ENCODE data around the gene CETN2.
A peak's percentile ranks its signal among the peaks of the same experiment; 100 is the strongest.

The CETN2 gene

DNA sequence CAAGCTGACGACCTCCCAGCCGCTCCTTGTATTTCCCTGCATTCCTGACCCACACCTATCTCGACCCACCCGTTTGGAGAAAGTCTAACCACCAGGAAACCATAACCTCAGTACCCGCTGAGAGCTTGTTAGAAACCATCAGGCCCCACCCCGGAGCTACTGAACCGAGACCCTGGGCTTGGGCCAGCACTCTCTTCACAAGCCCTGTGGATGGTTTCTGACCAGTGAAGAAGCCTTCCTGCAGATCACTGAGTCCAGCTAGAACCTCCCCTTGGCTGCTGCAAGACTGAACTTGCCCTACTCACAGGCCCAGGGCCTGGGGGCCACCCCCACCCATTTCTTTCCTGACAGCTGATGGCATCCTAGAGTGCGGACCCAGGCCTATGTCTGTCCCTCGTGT lies 40.7 kb upstream of the CETN2 start:
- H3K36me3 ChIP-seq (ENCODE audit: control insufficient read depth, insufficient read depth, low read length), result peaks cover 7% of the 10 kb centered on the region
- no peaks in the 10 kb centered on the region for H3K27me3 ChIP-seq (replicated peaks; ENCODE audit: control insufficient read depth, insufficient read depth, low read length)
- TF ChIP-seq, protein P1, sequence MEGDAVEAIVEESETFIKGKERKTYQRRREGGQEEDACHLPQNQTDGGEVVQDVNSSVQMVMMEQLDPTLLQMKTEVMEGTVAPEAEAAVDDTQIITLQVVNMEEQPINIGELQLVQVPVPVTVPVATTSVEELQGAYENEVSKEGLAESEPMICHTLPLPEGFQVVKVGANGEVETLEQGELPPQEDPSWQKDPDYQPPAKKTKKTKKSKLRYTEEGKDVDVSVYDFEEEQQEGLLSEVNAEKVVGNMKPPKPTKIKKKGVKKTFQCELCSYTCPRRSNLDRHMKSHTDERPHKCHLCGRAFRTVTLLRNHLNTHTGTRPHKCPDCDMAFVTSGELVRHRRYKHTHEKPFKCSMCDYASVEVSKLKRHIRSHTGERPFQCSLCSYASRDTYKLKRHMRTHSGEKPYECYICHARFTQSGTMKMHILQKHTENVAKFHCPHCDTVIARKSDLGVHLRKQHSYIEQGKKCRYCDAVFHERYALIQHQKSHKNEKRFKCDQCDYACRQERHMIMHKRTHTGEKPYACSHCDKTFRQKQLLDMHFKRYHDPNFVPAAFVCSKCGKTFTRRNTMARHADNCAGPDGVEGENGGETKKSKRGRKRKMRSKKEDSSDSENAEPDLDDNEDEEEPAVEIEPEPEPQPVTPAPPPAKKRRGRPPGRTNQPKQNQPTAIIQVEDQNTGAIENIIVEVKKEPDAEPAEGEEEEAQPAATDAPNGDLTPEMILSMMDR (IDR thresholded peaks at IDR 0.05; ENCODE audit: insufficient read depth, low read length, poor library complexity, severe bottlenecking), result no peak
- H3K4me3 ChIP-seq (replicated peaks; ENCODE audit: low read depth, low read length), result no peak overlapping the region
- no peak for DNase-seq (ENCODE audit: extremely low read depth, insufficient read length)

DNA sequence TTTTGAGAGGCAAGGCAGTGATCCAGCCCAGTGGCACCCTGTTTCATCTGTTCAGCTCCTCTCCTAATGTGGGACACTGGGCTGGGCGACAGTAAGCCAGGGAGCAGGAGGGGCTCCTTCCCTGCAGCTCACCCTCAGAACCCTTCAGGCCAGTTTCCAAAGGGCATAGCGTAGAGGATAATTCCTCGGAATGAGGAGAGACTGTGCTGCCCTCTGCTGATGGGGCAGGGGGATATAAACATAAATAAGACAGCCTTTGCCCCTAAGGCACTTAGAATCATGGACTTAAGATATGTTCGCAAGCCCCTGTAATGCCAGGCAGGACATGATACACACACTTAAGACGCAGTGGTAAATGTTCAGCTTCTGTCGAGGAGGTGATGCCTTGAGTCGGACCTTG lies 39.4 kb upstream of the CETN2 start:
- Histone ChIP-seq H3K36me3 (ENCODE audit: control insufficient read depth, insufficient read depth, low read length) (peaks cover 7% of the 10 kb centered on the region), H3K4me3 (replicated peaks; ENCODE audit: low read depth, low read length) (no peak overlapping the region), H3K27me3 (replicated peaks; ENCODE audit: control insufficient read depth, insufficient read depth, low read length) (no peaks in the 10 kb centered on the region)
- TF ChIP-seq, protein P1 (IDR thresholded peaks at IDR 0.05; ENCODE audit: insufficient read depth, low read length, poor library complexity, severe bottlenecking), result peak; percentile 3
- no peak for DNase-seq (ENCODE audit: extremely low read depth, insufficient read length)

DNA sequence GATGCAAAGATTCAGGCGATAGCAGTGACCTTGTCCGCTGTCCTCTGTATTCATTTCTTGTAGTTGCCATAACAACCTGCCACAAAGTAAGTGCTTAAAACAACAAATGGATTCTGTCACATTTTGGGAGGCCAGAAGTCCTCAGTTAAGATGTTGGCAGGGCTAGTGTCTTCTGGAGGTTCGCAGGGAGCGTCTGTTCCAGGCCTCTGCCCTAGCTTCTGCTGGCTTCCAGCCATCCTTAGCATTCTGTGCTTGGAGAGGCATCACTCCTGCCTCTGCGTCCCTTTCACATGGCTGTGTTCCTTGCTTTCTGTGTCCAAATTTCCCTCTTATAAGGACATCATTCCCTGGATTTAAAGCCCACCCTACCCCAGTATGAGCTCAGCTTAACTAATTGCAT lies 35.8 kb upstream of the CETN2 start:
- TF ChIP-seq, protein P1 (IDR thresholded peaks at IDR 0.05; ENCODE audit: insufficient read depth, low read length, poor library complexity, severe bottlenecking), result no peak
- Histone ChIP-seq H3K27me3 (replicated peaks; ENCODE audit: control insufficient read depth, insufficient read depth, low read length) (no peaks in the 10 kb centered on the region), H3K4me3 (replicated peaks; ENCODE audit: low read depth, low read length) (no peak overlapping the region), H3K36me3 (ENCODE audit: control insufficient read depth, insufficient read depth, low read length) (peaks cover 9% of the 10 kb centered on the region)
- DNase-seq (ENCODE audit: extremely low read depth, insufficient read length), result no peak

DNA sequence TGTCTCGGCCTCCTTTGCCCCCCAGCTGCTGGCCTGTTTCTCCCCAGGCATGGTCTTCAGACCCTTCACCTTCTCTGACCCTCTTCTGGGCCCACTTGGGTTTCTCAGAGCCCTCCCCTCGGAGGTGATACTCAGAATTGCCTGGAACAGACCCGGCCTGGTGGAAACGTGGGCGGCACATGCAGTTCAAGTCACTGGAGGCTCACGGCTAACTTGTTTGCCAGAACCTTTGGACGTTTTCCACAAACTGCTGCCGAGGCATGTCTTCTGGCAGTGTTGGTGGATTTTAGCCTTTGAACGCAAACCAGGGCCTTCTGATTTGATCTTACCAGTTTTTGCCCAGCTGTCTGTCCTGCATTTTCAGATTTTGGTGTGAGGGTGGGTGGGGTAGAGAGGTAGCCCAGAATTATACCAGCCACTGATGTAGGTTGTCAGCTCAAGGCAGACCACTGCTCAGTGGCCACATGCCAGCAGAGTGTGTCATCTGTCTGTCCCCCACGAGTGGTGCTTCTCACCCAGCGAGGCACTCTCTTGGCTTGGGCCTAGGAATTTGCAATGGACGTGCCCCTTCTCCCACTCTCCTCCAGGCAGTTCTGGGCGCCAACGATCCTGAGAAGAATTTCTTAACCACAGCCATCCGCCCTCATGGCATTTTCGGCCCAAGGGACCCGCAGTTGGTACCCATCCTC lies 34.8 kb upstream of the CETN2 start:
- no peak for DNase-seq (ENCODE audit: extremely low read depth, insufficient read length)
- no peak overlapping the region for H3K4me3 ChIP-seq (replicated peaks; ENCODE audit: low read depth, low read length)
- no peaks in the 10 kb centered on the region for H3K27me3 ChIP-seq (replicated peaks; ENCODE audit: control insufficient read depth, insufficient read depth, low read length)
- peaks cover 8% of the 10 kb centered on the region for H3K36me3 ChIP-seq (ENCODE audit: control insufficient read depth, insufficient read depth, low read length)
- TF ChIP-seq, protein P1 (IDR thresholded peaks at IDR 0.05; ENCODE audit: insufficient read depth, low read length, poor library complexity, severe bottlenecking), result no peak

DNA sequence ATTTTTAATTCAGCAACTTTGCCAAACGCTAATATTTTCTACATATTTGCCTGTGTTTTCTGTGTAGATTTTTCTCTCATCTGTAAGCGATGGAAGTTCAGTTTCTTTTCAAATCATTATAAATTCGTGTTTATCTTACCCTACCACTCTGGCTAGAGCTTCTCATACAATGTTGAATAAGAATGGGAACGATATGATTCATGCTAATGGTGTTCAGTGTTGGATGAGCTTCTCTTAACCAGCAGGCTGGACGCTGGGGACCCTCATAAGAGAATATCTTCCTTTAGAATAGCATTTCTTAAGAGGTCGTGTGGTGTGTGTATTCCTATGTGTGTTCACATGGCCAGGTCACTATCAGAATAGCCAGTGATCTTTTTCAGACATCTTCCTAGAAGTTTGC lies 31.3 kb upstream of the CETN2 start:
- Histone ChIP-seq H3K27me3 (replicated peaks; ENCODE audit: control insufficient read depth, insufficient read depth, low read length) (no peaks in the 10 kb centered on the region), H3K36me3 (ENCODE audit: control insufficient read depth, insufficient read depth, low read length) (peaks cover 4% of the 10 kb centered on the region), H3K4me3 (replicated peaks; ENCODE audit: low read depth, low read length) (no peak overlapping the region)
- no peak for DNase-seq (ENCODE audit: extremely low read depth, insufficient read length)
- TF ChIP-seq, protein P1 (IDR thresholded peaks at IDR 0.05; ENCODE audit: insufficient read depth, low read length, poor library complexity, severe bottlenecking), result no peak

DNA sequence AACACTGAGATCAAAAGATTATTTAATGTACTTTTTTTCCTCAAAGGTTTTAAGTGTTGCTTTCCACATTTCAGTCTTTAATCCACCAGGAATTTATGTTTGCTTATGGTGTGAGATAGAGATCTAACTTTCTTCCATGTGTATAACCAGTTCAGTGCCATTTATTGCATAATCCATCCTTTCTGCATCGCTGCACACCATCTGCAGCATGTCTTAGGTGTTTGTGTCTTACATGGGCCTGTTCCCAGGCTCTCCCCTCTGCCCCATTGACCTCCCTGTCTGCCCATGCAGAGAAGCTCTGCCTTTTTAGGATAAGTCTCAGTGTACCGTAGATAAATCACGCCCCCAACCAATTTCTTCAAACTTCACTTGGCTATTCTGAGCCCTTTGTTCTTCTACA lies 30.6 kb upstream of the CETN2 start:
- Histone ChIP-seq H3K36me3 (ENCODE audit: control insufficient read depth, insufficient read depth, low read length) (peaks cover 4% of the 10 kb centered on the region), H3K27me3 (replicated peaks; ENCODE audit: control insufficient read depth, insufficient read depth, low read length) (no peaks in the 10 kb centered on the region), H3K4me3 (replicated peaks; ENCODE audit: low read depth, low read length) (no peak overlapping the region)
- TF ChIP-seq, protein P1 (IDR thresholded peaks at IDR 0.05; ENCODE audit: insufficient read depth, low read length, poor library complexity, severe bottlenecking), result no peak
- no peak for DNase-seq (ENCODE audit: extremely low read depth, insufficient read length)

Data from GM06990 (cell line).